Fibroblast of lung (primary cell): ENCODE data around the gene COQ4. TPM values are rescaled to one million over a fixed set of nuclear protein-coding genes. Genes with fewer than 3 reads are reported as not detected.
A peak's percentile ranks its signal among the peaks of the same experiment; 100 is the strongest.

ENCODE experiments used
- DNase-seq, 2 donors: peaks; one replicate each; pipeline versions ENCODE4 v3.0.0 to v3.0.0-alpha.2; 2010; ENCODE audit warnings: low read depth in 2 of 2
- H2AFZ ChIP-seq: 2 replicates; pipeline ENCODE4 v1.5.1; 2012; ENCODE audit warnings: low read length, control low read depth, inconsistent platforms
- H3K27ac ChIP-seq: 2 replicates; pipeline ENCODE4 v1.5.1; 2011; ENCODE audit warnings: low read length, control low read depth; ENCODE audit not compliant: insufficient read depth
- H3K27me3 ChIP-seq: 2 replicates; pipeline ENCODE4 v1.5.1; 2011; ENCODE audit warnings: mild to moderate bottlenecking, low read length; ENCODE audit not compliant: control insufficient read depth, insufficient read depth
- H3K36me3 ChIP-seq: 2 replicates; pipeline ENCODE4 v1.5.1; 2011; ENCODE audit warnings: low read length; ENCODE audit not compliant: control insufficient read depth, insufficient read depth
- H3K4me1 ChIP-seq: 2 replicates; pipeline ENCODE4 v1.5.1; 2011; ENCODE audit warnings: low read length; ENCODE audit not compliant: control insufficient read depth, insufficient read depth; ENCODE audit errors: extremely low read depth
- H3K4me2 ChIP-seq: 2 replicates; pipeline ENCODE4 v1.5.1; 2011; ENCODE audit warnings: low read length, control low read depth; ENCODE audit not compliant: insufficient read depth; ENCODE audit errors: extremely low read depth
- H3K4me3 ChIP-seq, 4 experiments: fragments of 200-600 bp in 1 of 4; sonication (generic) in 1 of 4; replicated peaks in 1 of 4; 2 replicates each; pipeline ENCODE4 v1.5.1; 2011 to 2016; ENCODE audit warnings: low read length in 4 of 4, low read depth in 3 of 4, mild to moderate bottlenecking in 3 of 4, control low read depth in 2 of 4, inconsistent platforms in 1 of 4, mixed read lengths in 1 of 4; ENCODE audit not compliant: insufficient read depth in 1 of 4; ENCODE audit errors: control extremely low read depth in 1 of 4
- H3K79me2 ChIP-seq: 2 replicates; pipeline ENCODE4 v1.5.1; 2012; ENCODE audit warnings: mild to moderate bottlenecking, low read length, inconsistent platforms; ENCODE audit not compliant: control insufficient read depth, insufficient read depth
- H3K9ac ChIP-seq: 2 replicates; pipeline ENCODE4 v1.5.1; 2011; ENCODE audit warnings: mild to moderate bottlenecking, low read length, control low read depth; ENCODE audit not compliant: insufficient read depth
- H3K9me3 ChIP-seq: 2 replicates; pipeline ENCODE4 v1.5.1; 2012; ENCODE audit warnings: low read depth, low read length; ENCODE audit not compliant: control insufficient read depth, insufficient read depth
- H4K20me1 ChIP-seq: 2 replicates; pipeline ENCODE4 v1.5.1; 2011; ENCODE audit warnings: low read length; ENCODE audit not compliant: control insufficient read depth, insufficient read depth; ENCODE audit errors: extremely low read depth
- CTCF ChIP-seq, 2 donors: IDR thresholded peaks in 1 of 2; conservative IDR thresholded peaks in 1 of 2; 1 replicate in 1 of 2; 2 replicates in 1 of 2; pipeline ENCODE4 v1.5.1; 2011 to 2012; ENCODE audit warnings: low read length in 2 of 2, control low read depth in 1 of 2, inconsistent platforms in 1 of 2, low read depth in 1 of 2, mild to moderate bottlenecking in 1 of 2
- EZH2 ChIP-seq: IDR thresholded peaks from 2 replicates; pipeline ENCODE4 v1.5.1; 2012; ENCODE audit warnings: low read length, control low read depth, mild to moderate bottlenecking; ENCODE audit errors: missing control alignments
- polyA plus RNA-seq, 2 donors: library from polyadenylated mRNA; depleted of rRNA in 1 of 2; stranded (reverse) in 1 of 2; unstranded in 1 of 2; fragments of >200 nt; gene quantifications; 2 replicates each; pipeline ENCODE4 v1.2.1, GENCODE V29; 2011 to 2012; ENCODE audit warnings: missing spikeins in 1 of 2
- total RNA-seq: library from RNA; depleted of rRNA; stranded (reverse); fragments of >200 nt; gene quantifications from 2 replicates; pipeline ENCODE4 v1.2.1, GENCODE V29; 2014

COQ4 gene
- total and polyA plus RNA-seq, 2 donors (not counting 1 experiment from before 2014, with no cell fraction given): 11.2 to 18.7 TPM

- Histone ChIP-seq H3K9ac (peak within 1 kb of the TSS; percentile 74), H3K4me2 (peak within 1 kb of the TSS; percentile 99), H2AFZ (peak within 1 kb of the TSS; percentile 87), H3K4me3 (peak within 1 kb of the TSS; percentile 74 to 86 (median 81)), H3K9me3 (no peaks in the 10 kb centered on the region), H3K36me3 (peaks cover 4% of the 10 kb centered on the region), H3K27ac (peak within 1 kb of the TSS; percentile 47), H3K27me3 (no peaks in the 10 kb centered on the region), H4K20me1 (no peaks in the 10 kb centered on the region), H3K79me2 (no peaks in the 10 kb centered on the region), H3K4me1 (peaks cover 2% of the 10 kb centered on the region)
- TF ChIP-seq CTCF (conservative IDR thresholded peaks at IDR 0.05 in 1 of 2, IDR thresholded peaks at IDR 0.05 in 1 of 2; ENCODE audit: low read depth in 1 of 2, low read length in 2 of 2) (no peak), EZH2 (no peak)
- DNase-seq: peak; percentile 65 to 78
These were observed 17.4 kb downstream of the COQ4 start, which contains the start of gene SLC27A4 for GRCh38 chr9:128339761-128340690. SLC27A4 (plus strand) TSS chr9:128340527; CDS start chr9:128343133, 2,606 bp downstream.

- Histone ChIP-seq H3K4me2 (peak overlapping the region; percentile 99), H3K4me3 (peak overlapping the region; percentile 71 to 86 (median 81)), H3K27me3 (no peaks in the 10 kb centered on the region), H3K4me1 (peaks cover 2% of the 10 kb centered on the region), H3K36me3 (peaks cover 9% of the 10 kb centered on the region), H4K20me1 (no peaks in the 10 kb centered on the region), H2AFZ (peak overlapping the region; percentile 87), H3K79me2 (no peaks in the 10 kb centered on the region), H3K9me3 (no peaks in the 10 kb centered on the region), H3K27ac (no peak overlapping the region), H3K9ac (peak overlapping the region; percentile 62)
- no peak for TF ChIP-seq EZH2
- TF ChIP-seq CTCF (conservative IDR thresholded peaks at IDR 0.05 in 1 of 2, IDR thresholded peaks at IDR 0.05 in 1 of 2; ENCODE audit: low read depth in 1 of 2, low read length in 2 of 2): no peak
- peak in 1 of 2 donors; percentile 9 for DNase-seq
These were observed 18.2 kb downstream of the COQ4 start for GRCh38 chr9:128340691-128341434.

- Histone ChIP-seq H3K79me2 (no peaks in the 10 kb centered on the region), H3K27me3 (no peaks in the 10 kb centered on the region), H3K4me1 (peaks cover 2% of the 10 kb centered on the region), H3K4me2 (peak overlapping the region; percentile 99), H3K27ac (no peak overlapping the region), H3K9me3 (no peaks in the 10 kb centered on the region), H2AFZ (peak overlapping the region; percentile 87), H4K20me1 (no peaks in the 10 kb centered on the region), H3K4me3 (peak overlapping the region; percentile 71 to 86 (median 81)), H3K36me3 (peaks cover 9% of the 10 kb centered on the region), H3K9ac (peak overlapping the region; percentile 16)
- DNase-seq: peak; percentile 55 to 67
- peak; percentile 48 to 76 for TF ChIP-seq CTCF (conservative IDR thresholded peaks at IDR 0.05 in 1 of 2, IDR thresholded peaks at IDR 0.05 in 1 of 2; ENCODE audit: low read depth in 1 of 2, low read length in 2 of 2)
- TF ChIP-seq EZH2: no peak
These were observed 18.8 kb downstream of the COQ4 start for GRCh38 chr9:128341435-128341849.
